Central memory CD8-positive, alpha-beta T cell (primary cell): ENCODE results near the gene ZNF101.

Source experiments
- ATAC-seq: fragments of 150-1000 bp; cut with Tn5 transposase; replicated peaks from 2 replicates; pipeline ENCODE4 v1.10.0; 2022; ENCODE audit warnings: mild to moderate bottlenecking, moderate FRiP score, moderate number of reproducible peaks; ENCODE audit not compliant: poor library complexity, severe bottlenecking; ENCODE audit errors: extremely low read depth
- DNase-seq, 2 donors: peaks; one replicate each; pipeline ENCODE4 v3.0.0; 2021; ENCODE audit warnings: low spot score in 2 of 2
- H3K27ac Mint-ChIP-seq: one replicate; pipeline ENCODE4 v1.8.0; 2022; ENCODE audit warnings: low read depth, mild to moderate bottlenecking, moderate library complexity, mixed read lengths
- H3K27me3 Mint-ChIP-seq: one replicate; pipeline ENCODE4 v1.8.0; 2022; ENCODE audit warnings: mixed read lengths
- H3K36me3 Mint-ChIP-seq: one replicate; pipeline ENCODE4 v1.8.0; 2022; ENCODE audit warnings: mild to moderate bottlenecking, moderate library complexity, mixed read lengths; ENCODE audit not compliant: insufficient read depth
- H3K4me1 Mint-ChIP-seq: one replicate; pipeline ENCODE4 v1.8.0; 2022; ENCODE audit warnings: mixed read lengths
- H3K4me3 Mint-ChIP-seq: one replicate; pipeline ENCODE4 v1.8.0; 2022; ENCODE audit warnings: mild to moderate bottlenecking, moderate library complexity, mixed read lengths
- H3K9me3 Mint-ChIP-seq: one replicate; pipeline ENCODE4 v1.8.0; 2022; ENCODE audit warnings: mixed read lengths

Gene ZNF101

GRCh38 chr19:19711934-19712828 lies 43.5 kb downstream of the ZNF101 start:
- Mint-ChIP-seq H3K9me3 (peaks cover 10% of the 10 kb centered on the region), H3K27me3 (no peaks in the 10 kb centered on the region), H3K4me3 (no peak overlapping the region), H3K27ac (no peak overlapping the region), H3K4me1 (no peaks in the 10 kb centered on the region), H3K36me3 (peaks cover 44% of the 10 kb centered on the region)
- DNase-seq (no peak), ATAC-seq (no peak)

GRCh38 chr19:19719798-19720197 lies 51.2 kb downstream of the ZNF101 start:
- H3K27me3 Mint-ChIP-seq: no peaks in the 10 kb centered on the region
- H3K27ac Mint-ChIP-seq: peak overlapping the region; percentile 77
- H3K4me3 Mint-ChIP-seq: no peak overlapping the region
- peaks cover 40% of the 10 kb centered on the region for H3K9me3 Mint-ChIP-seq
- H3K4me1 Mint-ChIP-seq: peaks cover 27% of the 10 kb centered on the region
- ATAC-seq (no peak), DNase-seq (no peak)
- H3K36me3 Mint-ChIP-seq: peaks cover 21% of the 10 kb centered on the region

DNA sequence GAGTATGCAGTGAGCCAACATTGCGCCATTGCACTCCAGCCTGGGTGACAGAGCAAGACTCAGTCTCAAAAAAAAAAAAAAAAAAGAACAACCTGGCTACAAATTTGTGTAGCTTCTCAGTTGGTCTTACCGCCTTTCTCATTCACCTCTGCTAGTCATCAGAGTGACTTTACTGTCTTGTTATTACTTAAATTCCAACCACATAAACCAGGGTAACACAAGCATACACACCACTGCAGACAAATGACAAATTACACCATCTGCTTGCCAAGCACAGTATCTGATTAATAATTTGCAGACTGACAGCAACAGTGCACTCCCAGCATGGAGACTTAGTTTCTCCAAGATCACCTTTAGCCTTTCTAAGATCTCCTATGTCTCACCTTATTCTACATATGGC lies 53.3 kb downstream of the ZNF101 start:
- no peak overlapping the region for H3K27ac Mint-ChIP-seq
- ATAC-seq: no peak
- peaks cover 15% of the 10 kb centered on the region for H3K36me3 Mint-ChIP-seq
- no peaks in the 10 kb centered on the region for H3K27me3 Mint-ChIP-seq
- H3K4me1 Mint-ChIP-seq: peaks cover 27% of the 10 kb centered on the region
- H3K9me3 Mint-ChIP-seq: peaks cover 38% of the 10 kb centered on the region
- no peak overlapping the region for H3K4me3 Mint-ChIP-seq
- no peak for DNase-seq

- H3K36me3 Mint-ChIP-seq: peaks cover 27% of the 10 kb centered on the region
- no peaks in the 10 kb centered on the region for H3K9me3 Mint-ChIP-seq
- peak within 1 kb of the TSS; percentile 99 for H3K4me3 Mint-ChIP-seq
- H3K27ac Mint-ChIP-seq: peak within 1 kb of the TSS; percentile 97
- H3K27me3 Mint-ChIP-seq: no peaks in the 10 kb centered on the region
- peaks cover 32% of the 10 kb centered on the region for H3K4me1 Mint-ChIP-seq
- DNase-seq (peak; percentile 83 to 86), ATAC-seq (peak; percentile 99)
These were observed 64.2 kb downstream of the ZNF101 start, which contains the start of gene ZNF14 for GRCh38 chr19:19732579-19733501. Gene ZNF14, minus strand, starts transcription at chr19:19733112. Its CDS starts 154 bp downstream, at chr19:19732958.
